Measurements from ENCODE around the gene FAM117A. TPM values are rescaled to one million over a fixed set of nuclear protein-coding genes. Genes with fewer than 3 reads are reported as not detected.

The FAM117A gene
- total and polyA plus RNA-seq, 2 of the 8 experiments (the other 6 are each of a cell fraction or from before 2014, with no cell fraction given): 28.4 to 45.7 TPM

GRCh38 chr17:49734515-49735490 is 29.1 kb downstream of the FAM117A start:
- H2BK120ac ChIP-seq (replicated peaks; ENCODE audit: low read depth, low read length): no peak overlapping the region
- ChIA-PET POLR2A (ENCODE audit: partially characterized antibody) (interaction anchor here (0.7 to 1.2 kb wide), 2 partner anchors 27 to 315 kb away, joined by 3 to 4 read pairs; partner anchors contain the start of gene SLC35B1), CTCF (ENCODE audit: partially characterized antibody) (interaction anchor here (0.6 to 1.1 kb wide), 5 partner anchors 27 to 327 kb away, joined by 3 read pairs; partner anchors contain the start of genes SLC35B1 and TAC4)
- H3K9ac ChIP-seq (replicated peaks in 1 of 4; ENCODE audit: extremely low read depth in 1 of 4, low read depth in 3 of 4, low read length in 3 of 4): no peak overlapping the region
- 89% methylated on average over 13 of the region's 13 CpGs; no CpG with 5 or more reads in 1 of the 2 experiments for WGBS, 2 experiments (ENCODE audit: extremely low coverage in 1 of 2, insufficient coverage in 1 of 2, insufficient read length in 1 of 2, insufficient replicate concordance in 2 of 2, low coverage in 1 of 2, low lambda C conversion rate in 2 of 2, missing lambda C conversion rate in 1 of 2)
- H3K27ac ChIP-seq (ENCODE audit: low read depth, low read length): no peak overlapping the region
- H2BK20ac ChIP-seq (ENCODE audit: low read length): no peak overlapping the region
- no peak overlapping the region for H2BK5ac ChIP-seq (ENCODE audit: low read depth, low read length)
- no peaks in the 10 kb centered on the region for H3K23me2 ChIP-seq (ENCODE audit: low read depth, low read length)
- no peak overlapping the region for H4K5ac ChIP-seq (ENCODE audit: insufficient read length, low read depth, low read length)
- H2BK15ac ChIP-seq (ENCODE audit: low read length): no peak overlapping the region
- no peak overlapping the region for H3K4me3 ChIP-seq (ENCODE audit: extremely low read depth in 1 of 4, insufficient read depth in 2 of 4, low read depth in 3 of 4, low read length in 4 of 4)
- no peak overlapping the region for H3K18ac ChIP-seq (ENCODE audit: extremely low read depth, low read length)
- no peak overlapping the region for H2AK5ac ChIP-seq (ENCODE audit: low read depth, low read length)
- H4K20me1 ChIP-seq (replicated peaks in 1 of 2; ENCODE audit: control insufficient read depth in 1 of 2, insufficient read depth in 2 of 2, low read length in 2 of 2): peaks cover 6 to 7% of the 10 kb centered on the region in 2 experiments
- no peaks in the 10 kb centered on the region for H3K27me3 ChIP-seq (replicated peaks in 1 of 4; ENCODE audit: control insufficient read depth in 3 of 4, extremely low read depth in 1 of 4, insufficient read depth in 3 of 4, low read length in 3 of 4)
- H3K23ac ChIP-seq (ENCODE audit: insufficient read length): no peak overlapping the region
- H4K91ac ChIP-seq (replicated peaks; ENCODE audit: insufficient read length, low read length): no peak overlapping the region
- FAIRE-seq (no peak), DNase-seq (ENCODE audit: low read depth in 1 of 2, low spot score in 2 of 2) (no peak)
- no peak overlapping the region for H3K56ac ChIP-seq (replicated peaks; ENCODE audit: insufficient read length, low read depth, low read length)
- H2BK12ac ChIP-seq (ENCODE audit: low read depth, low read length): no peak overlapping the region
- H3K79me2 ChIP-seq (ENCODE audit: control insufficient read depth in 1 of 2, insufficient read depth in 2 of 2, low read length in 2 of 2): peaks cover 0 to 8% of the 10 kb centered on the region in 2 experiments; a peak in 2 of 4 replicates
- no peaks in the 10 kb centered on the region for H3K9me3 ChIP-seq (ENCODE audit: insufficient read depth in 2 of 2, low read depth in 1 of 2, low read length in 1 of 2)
- no peak overlapping the region for H4K8ac ChIP-seq (ENCODE audit: extremely low read depth, insufficient read depth, low read length)
- no peak overlapping the region for H2AFZ ChIP-seq (ENCODE audit: low read length)
- peaks cover 5% of the 10 kb centered on the region for H3K79me1 ChIP-seq (ENCODE audit: low read depth, low read length)
- no peak overlapping the region for H3K14ac ChIP-seq (ENCODE audit: insufficient read length)
- H3K4me2 ChIP-seq (ENCODE audit: insufficient read depth in 1 of 2, low read depth in 2 of 2, low read length in 2 of 2): no peak overlapping the region
- TF ChIP-seq ATF2 (IDR thresholded peaks at IDR 0.05; ENCODE audit: low read length) (no peak), JUND (IDR thresholded peaks at IDR 0.05; ENCODE audit: low read length) (no peak), E2F6 (IDR thresholded peaks at IDR 0.05) (no peak), ASH2L (IDR thresholded peaks at IDR 0.05; ENCODE audit: low read length) (no peak), KDM5A (IDR thresholded peaks at IDR 0.05; ENCODE audit: low read length) (no peak), SP4 (IDR thresholded peaks at IDR 0.05; ENCODE audit: low read length) (no peak), TEAD4 (IDR thresholded peaks at IDR 0.05; ENCODE audit: low read depth, low read length) (no peak)
- no peak overlapping the region for H3K4ac ChIP-seq (replicated peaks; ENCODE audit: insufficient read length, low read depth, low read length)
- H3K4me1 ChIP-seq (replicated peaks in 1 of 4; ENCODE audit: control insufficient read depth in 3 of 4, insufficient read depth in 4 of 4, low read length in 3 of 4): no peaks in the 10 kb centered on the region
- peaks cover 0 to 6% (median 0%) of the 10 kb centered on the region in 4 experiments; a peak in 2 of 8 replicates for H3K36me3 ChIP-seq (ENCODE audit: control insufficient read depth in 2 of 4, insufficient read depth in 4 of 4, low read length in 3 of 4)

Measured in H1 (cell line).